ENCODE data around the gene OR13J1.

DNA sequence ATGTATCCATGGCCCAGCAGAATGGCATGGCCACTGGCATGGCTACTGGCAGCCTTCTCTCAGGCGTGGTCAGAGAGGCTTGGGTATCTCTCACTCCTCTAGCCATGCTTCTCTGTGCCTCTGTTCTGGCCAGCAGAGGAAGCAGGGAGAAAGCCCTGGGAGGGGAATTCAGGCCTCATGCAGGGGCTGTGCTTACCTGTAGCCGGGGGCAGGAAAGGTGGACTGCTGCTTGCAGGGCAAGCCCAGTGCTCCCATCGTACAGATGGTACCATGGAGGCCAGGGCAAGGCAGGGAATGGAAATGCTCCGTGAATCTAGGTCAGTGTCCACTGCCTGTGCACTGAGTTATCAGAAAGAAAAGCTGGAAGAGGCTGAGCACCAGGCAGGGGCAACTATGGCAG lies 2.7 kb downstream of the OR13J1 start:
- TF ChIP-seq, protein P1, sequence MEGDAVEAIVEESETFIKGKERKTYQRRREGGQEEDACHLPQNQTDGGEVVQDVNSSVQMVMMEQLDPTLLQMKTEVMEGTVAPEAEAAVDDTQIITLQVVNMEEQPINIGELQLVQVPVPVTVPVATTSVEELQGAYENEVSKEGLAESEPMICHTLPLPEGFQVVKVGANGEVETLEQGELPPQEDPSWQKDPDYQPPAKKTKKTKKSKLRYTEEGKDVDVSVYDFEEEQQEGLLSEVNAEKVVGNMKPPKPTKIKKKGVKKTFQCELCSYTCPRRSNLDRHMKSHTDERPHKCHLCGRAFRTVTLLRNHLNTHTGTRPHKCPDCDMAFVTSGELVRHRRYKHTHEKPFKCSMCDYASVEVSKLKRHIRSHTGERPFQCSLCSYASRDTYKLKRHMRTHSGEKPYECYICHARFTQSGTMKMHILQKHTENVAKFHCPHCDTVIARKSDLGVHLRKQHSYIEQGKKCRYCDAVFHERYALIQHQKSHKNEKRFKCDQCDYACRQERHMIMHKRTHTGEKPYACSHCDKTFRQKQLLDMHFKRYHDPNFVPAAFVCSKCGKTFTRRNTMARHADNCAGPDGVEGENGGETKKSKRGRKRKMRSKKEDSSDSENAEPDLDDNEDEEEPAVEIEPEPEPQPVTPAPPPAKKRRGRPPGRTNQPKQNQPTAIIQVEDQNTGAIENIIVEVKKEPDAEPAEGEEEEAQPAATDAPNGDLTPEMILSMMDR (IDR thresholded peaks at IDR 0.05) = no peak
- no peak for TF ChIP-seq POLR2AphosphoS5 (IDR thresholded peaks at IDR 0.05)

All from breast epithelium (tissue), 3 donors.